ENCODE data around the gene MAPK1IP1L. TPM values are rescaled to one million over a fixed set of nuclear protein-coding genes. Genes with fewer than 3 reads are reported as not detected.
A peak's percentile ranks its signal among the peaks of the same experiment; 100 is the strongest.
"Not testable (repeated sequence)": the region's sequence is repeated elsewhere in the genome, so short reads cannot be mapped to it uniquely, and the experiment has no call there.

MAPK1IP1L gene
- total RNA-seq, 1 experiment from 2014 or later: 69.4 TPM

DNA sequence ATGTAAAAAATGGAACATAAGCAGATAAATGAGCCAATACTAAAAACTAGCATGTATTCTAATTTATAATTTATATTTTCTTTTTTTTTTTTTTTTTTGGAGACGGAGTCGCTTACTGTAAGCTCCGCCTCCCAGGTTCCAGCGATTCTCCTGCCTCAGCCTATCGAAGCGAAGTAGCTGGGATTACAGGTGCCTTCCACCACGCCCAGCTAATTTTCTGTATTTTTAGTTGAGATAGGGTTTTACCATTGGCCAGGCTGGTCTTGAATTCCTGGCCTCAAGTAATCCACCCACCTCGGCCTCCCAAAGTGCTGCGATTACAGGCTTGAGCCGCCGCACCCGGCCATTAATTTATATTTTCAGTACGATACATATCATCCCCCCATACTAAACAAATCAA is 2.7 kb downstream of the MAPK1IP1L start:
- no peak for DNase-seq (ENCODE audit: low read depth)

DNA sequence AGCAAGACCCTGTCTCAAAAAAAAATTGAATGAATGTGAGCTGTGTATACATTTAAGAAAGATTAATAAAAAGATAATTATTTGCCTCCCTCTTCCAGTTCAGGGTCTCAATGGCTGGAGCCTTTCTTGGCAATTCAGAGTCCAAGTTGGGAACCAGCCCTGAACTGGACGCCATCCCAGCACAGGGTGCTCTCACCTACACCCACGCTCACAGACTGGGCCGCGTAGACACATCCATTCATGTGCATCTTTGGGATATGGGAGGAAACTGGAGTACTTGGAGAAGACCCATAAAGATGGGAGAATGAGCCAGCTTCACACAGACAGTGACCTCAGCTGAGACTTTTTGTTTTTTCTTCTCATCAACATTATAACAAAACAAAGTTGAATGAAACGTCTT is 6.5 kb downstream of the MAPK1IP1L start:
- no peak for DNase-seq (ENCODE audit: low read depth)

DNA sequence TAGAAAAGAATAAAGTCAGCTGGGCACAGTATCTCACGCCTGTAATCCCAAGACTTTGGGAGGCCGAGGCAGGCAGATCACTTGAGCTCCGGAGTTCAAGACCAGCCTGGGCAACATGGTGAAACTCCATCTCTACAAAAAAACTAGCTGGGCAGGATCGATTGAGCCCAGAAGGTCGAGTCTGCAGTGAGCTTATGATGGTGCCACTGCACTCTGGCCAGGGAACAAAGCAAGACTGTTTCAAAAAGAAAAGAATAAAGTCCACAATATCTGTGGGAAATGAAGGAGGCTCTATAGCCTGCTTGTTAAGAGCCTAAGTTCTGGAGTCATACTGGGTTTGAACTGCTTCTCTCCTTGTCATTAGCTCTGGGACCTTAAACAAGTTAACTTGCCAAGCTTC is 7.9 kb downstream of the MAPK1IP1L start:
- no peak for DNase-seq (ENCODE audit: low read depth)

DNA sequence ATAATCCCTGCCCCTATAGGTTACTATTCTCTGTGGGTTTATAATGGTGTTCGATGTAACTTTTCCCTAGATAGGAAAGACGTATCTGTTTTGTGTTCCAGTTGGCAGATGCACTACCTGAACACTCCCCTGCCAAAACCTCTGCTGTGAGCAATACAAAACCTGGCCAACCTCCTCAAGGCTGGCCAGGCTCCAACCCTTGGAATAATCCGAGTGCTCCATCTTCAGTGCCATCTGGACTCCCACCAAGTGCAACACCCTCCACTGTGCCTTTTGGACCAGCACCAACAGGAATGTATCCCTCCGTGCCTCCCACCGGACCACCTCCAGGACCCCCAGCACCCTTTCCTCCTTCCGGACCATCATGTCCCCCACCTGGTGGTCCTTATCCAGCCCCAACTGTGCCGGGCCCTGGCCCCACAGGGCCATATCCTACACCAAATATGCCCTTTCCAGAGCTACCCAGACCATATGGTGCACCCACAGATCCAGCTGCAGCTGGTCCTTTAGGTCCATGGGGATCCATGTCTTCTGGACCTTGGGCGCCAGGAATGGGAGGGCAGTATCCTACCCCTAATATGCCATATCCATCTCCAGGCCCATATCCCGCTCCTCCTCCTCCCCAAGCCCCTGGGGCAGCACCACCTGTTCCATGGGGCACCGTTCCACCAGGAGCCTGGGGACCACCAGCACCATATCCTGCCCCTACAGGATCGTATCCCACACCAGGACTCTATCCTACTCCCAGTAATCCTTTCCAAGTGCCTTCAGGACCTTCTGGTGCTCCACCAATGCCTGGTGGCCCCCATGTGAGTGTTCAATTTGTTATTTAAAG is 11.3 kb downstream of the MAPK1IP1L start:
- DNase-seq (ENCODE audit: low read depth): no peak

DNA sequence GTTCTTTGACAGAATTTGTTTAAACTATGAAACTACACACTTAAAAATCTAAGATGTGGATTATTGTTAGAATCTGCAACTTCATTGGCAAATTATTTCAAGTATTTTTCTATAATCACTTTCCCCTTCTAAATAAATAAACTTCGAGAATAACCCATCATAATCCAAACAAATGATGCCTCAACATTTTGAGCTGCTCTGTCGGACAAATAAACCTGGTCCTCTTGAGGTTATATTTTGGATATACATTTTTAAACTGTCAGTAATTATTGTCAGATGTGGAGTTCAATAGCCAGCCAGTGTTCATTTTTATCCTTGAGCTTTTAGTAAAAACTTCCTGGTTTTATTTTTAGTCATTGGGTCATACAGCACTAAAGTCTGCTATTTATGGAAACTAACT is 13.4 kb downstream of the MAPK1IP1L start:
- DNase-seq (ENCODE audit: low read depth): not testable (repeated sequence)

DNA sequence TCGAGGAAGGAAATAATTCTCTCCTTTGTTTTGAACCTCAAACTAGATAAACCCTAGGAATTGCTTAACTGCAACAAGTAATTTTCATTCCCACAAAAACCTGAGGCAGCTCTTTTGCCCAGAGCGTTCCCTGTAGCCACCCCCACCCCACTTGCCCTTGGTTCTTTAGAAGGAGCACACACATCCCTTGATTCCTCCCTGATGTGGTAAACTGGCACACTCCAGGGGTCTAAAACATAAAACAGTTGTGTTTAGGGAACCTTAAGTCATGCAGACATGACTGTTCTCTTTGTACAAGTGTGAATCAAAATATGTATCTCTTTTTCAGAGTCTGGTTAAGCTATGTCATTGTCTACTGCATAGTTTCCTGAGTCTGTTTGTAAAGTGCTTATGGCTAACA is 14.0 kb downstream of the MAPK1IP1L start:
- DNase-seq (ENCODE audit: low read depth): no peak

DNA sequence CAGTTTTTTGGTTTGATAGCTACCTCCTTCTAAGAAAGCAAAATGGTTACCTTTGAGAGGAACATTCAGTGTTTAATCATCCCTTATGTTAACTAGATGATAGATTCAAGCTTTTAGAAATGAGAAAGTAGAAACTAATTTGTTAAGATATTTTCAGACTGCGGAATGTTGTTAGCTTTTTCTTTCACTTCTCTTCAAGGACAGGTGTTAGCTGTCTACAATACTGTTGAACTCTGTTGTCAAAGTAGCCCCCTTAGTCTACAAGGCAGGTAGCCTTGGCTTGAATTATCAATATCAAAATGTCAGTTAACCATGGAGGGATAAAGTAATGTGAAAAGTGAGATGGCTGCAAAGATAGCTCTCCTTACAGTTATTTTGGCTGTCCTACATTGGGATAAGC is 14.8 kb downstream of the MAPK1IP1L start:
- DNase-seq (ENCODE audit: low read depth): no peak

DNA sequence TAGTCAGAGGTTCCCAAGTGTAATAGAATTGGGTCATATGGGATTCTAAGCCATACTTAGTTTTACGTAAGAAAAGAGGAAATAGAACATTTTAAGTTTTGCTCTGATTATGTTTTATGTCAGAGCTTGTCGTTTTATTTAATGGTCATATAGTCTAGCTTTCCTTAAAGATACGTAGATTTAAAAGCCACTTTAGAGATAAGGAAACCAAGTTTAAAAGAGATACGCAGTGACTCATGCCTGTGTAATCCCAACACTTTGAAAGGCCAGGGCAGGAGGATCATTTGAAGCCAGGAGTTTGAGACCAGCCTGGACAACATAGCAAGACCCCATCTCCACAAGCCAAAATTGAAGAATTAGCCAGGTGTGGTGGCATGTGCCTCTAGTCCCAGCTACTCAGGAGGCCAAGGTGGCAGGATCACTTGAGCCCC is 19.5 kb downstream of the MAPK1IP1L start:
- peak; percentile 17 for DNase-seq (ENCODE audit: low read depth)

DNA sequence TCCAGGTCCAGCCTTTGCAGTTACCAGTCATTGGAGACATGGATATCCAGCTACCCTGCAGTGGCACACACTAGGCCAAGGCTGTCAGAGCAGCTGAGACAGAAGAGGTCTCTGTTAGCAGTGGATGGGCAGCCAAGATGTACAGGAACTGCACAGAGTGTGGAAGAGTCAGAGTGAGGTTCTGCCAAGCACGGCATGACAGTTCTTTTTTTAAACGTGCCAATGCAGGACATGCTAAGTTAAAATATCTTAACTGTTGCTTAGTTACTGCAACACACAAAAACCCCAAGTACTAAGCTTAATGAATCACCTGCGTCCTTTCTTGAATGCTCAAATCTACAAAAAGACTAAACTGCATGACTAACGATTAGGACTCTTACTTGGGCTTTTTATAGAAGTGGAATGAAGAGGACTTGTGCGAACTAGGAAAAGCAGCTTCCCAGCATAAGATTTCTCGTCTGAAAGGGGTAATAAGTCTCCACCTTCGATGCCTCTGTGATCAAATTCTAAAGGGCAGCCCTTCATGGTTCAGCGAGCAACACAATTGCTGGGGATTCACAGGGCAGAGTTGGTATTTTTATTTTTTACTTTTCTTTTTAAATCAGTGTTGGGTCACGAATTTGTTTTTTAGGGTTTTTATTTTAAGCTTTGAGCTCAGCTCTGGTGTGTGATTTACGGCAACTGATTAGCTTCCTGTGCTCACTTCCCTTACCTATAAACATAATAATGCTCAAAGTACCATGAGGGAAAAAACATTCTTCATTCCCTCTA is 20.6 kb downstream of the MAPK1IP1L start:
- peak; percentile 60 for DNase-seq (ENCODE audit: low read depth)

DNA sequence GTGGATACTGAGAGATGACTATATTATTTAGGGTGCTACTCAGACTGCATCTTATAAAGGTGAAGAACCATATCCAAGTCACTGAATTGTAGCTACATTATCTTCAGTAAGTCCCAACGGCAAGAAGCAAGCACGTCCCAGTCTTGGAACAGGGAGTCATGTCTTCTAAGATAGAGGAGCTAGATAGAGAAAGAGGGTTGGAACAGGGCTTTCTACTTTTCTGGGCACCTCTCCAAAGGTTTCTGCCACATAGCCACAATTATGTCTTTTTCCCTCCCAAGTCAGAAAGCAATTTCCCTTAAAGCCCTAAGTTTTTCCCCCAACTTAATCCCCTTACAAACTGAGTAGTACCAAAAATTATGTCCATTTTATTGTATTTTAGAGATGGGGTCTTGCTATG is 22.4 kb downstream of the MAPK1IP1L start:
- peak; percentile 54 for DNase-seq (ENCODE audit: low read depth)

DNA sequence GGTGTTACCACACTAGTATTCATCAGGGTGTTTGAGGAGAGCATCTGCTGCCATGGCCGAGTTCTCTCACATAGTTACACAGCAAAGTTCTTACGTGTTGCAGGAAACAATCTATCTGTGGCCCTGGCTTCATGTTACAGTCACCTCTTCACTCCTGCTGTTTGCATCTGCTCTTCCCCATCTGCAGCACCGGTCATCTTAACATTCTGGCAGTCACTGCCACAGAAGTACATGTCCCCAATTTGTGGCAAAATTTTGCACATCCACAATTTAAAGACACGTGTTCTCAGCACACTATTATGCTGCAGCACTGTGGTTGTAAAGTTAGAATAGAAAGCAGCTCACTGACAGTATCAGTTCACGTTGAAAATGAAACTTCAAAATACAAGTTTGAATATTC is 23.2 kb downstream of the MAPK1IP1L start:
- peak; percentile 26 for DNase-seq (ENCODE audit: low read depth)

DNA sequence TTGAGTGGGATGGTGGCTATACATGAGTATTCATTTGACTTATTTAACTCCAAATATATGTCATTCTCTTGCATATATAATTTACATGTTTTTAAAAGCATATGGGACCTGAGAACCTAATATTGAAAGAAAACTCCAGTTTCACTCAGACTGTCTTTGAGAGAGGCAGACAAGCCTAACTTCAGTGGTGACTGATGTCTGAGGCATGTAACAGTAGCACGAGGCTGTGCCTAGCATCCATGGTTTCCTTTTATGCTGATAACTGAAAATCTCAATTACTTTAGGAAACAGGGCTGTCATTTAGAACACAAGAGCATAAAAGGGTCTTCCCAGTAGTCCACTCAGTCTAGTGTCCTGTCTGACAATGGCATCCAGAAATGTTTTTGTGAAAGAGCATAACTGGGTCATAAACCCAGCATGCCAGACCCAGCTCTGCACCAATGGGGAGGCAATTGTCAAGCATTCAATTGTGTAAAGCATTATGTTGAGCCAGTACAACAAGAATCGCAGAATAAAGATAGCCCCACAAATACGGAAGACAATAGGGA is 24.3 kb downstream of the MAPK1IP1L start:
- DNase-seq (ENCODE audit: low read depth): no peak

DNA sequence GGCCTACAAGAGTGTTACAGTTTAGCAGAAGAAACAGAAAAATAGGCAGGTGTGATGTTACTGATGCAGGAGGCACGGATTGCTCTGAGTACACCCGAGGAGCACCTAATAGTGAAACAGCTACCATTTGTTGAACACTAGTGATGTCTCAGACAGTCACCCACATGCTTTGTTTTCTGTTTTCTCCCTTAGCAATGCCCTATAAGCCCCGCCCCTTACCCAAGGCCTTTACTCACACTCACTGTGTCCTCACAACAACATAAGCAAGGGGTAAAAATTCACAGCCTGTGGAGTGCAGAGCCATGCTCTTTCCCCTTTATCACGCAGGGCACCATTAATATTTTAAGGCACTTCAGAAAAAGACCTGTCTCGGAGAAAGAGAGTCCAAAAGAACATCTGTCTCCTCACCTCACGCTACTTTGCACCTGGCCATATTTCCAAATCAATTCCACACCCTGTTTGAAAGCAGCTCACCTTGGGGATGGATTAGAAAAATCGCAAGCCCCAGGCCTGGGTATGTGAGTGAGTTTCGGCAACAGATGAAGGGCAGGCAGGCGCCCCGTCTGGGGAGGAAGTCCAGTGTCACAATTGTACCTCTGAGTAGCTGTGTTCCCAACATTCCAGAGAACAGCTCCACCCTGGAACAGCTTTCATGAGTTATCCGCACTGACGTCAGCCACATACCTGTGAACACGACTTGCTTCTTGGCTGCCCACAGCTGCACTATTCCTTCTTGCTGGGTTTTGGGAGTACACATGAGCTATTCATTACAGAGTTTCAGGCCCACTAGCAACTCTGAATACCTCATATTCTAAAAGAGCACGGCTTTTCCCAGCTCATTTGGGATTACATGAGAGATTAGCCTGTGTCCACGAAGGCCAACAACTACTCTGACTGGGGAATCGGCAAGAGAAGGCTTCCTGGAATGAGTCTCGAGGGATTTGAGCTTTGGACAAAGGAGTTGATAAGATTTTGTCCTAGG is 26.0 kb downstream of the MAPK1IP1L start:
- DNase-seq (ENCODE audit: low read depth): peak; percentile 22

DNA sequence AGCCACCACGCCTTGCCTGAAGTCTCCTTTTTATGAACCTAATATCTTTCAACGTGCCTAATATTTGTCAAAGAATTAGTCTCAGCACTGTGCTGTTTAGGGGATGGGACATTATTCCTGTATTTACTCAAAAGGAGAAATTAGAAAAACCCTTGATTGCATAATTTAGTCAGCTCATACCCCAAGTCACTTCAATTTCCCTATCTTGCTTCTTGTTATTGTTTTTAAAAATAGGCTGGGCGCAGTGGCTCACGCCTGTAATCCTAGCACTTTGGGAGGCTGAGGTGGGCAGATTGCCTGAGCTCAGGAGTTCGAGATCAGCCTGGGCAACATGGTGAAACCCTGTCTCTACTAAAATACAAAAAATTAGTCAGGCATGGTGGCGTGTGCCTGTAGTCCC is 28.5 kb downstream of the MAPK1IP1L start:
- DNase-seq (ENCODE audit: low read depth): not testable (repeated sequence)

DNA sequence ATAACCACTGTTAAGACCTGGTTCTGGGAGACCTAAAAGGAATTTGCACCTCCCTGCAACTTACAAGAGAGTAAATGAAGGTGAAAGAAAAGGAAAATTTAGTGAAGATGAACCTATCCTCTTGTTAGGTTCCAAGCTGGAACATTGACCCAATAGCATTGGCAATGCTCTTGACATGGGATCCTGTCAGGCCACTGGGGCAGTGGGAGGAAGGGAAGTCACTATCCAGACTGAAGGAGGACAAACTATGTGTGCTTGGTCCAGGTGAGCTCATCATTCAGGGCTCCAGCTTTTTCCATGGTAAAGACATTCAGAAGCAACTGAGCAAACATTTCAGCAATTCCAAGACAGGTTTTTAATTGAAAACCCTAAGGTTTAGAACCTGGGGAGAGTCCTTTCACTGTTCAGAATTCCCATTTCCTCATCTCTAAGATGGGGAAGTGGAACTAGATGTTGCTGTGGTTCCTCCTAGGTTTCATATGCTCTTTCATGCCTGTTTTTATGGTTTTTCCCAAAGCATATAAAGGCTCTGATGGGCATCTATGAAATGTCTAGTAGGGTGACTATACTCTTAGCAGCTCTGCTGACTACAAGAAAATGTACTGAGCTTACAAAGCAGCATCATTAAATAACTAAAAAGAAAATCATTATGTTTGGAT is 33.1 kb downstream of the MAPK1IP1L start:
- DNase-seq (ENCODE audit: low read depth): no peak

DNA sequence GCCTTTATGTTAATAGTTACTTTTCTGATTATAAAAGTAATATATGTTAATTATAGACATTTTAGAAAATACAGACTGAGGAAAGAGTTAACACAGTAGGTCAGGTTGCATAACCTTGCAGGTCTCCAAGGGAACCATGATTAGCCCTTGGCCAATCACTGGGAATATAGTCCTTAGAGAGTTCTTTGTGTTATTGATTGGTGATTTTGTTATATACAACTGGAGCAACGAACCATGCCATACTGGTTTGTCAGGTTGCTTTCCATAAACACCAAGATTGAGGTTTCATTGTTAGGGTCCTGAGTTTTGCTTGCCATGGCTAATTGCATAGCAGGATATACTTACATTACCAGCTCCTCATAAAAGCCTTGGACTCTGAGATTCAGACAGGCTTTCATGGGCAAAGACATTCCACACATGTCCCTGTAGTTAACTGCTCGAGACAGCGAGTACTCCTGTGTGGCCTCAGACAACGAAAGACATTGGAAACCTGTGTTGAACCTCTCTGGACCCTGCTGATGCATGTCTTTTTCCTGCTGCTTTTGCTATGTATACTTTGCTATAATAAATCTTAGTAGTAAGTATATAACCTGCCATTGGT is 33.7 kb downstream of the MAPK1IP1L start:
- DNase-seq (ENCODE audit: low read depth): no peak

DNA sequence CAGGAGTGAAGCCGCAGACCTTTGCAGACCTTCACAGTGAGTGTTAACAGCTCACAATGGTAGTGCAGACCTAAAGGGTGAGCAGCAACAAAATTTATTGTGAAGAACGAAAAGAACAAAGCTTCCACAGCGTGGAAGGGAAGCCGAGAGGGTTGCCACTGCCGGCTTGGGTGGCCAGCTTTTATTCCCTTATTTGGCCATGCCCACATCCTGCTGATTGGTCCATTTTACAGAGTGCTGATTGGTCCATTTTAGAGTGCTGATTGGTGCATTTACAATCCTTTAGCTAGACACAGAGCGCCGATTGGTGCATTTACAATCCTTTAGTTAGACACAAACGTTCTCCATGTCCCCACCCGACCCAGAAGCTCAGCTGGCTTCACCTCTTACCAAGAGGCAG is 35.5 kb downstream of the MAPK1IP1L start:
- no peak for DNase-seq (ENCODE audit: low read depth)

DNA sequence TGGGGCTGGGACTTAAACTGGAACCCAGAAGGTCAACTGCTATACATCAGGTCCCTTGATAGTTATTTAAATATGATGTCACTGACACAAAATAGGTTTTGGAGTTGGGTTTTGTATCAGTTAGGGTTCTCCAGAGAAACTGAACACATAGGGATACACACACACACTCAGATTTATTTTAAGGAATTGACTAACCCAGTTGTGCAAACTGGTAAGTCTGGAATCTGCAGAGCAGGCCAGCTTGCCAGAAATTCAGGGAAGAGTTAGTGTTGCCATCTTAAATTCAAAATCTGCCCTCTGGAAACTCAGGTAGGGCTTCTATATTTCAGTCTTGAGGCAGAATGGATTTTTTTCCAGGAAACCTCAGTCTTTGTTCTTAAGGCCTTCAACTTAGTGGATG is 36.9 kb downstream of the MAPK1IP1L start:
- no peak for DNase-seq (ENCODE audit: low read depth)

DNA sequence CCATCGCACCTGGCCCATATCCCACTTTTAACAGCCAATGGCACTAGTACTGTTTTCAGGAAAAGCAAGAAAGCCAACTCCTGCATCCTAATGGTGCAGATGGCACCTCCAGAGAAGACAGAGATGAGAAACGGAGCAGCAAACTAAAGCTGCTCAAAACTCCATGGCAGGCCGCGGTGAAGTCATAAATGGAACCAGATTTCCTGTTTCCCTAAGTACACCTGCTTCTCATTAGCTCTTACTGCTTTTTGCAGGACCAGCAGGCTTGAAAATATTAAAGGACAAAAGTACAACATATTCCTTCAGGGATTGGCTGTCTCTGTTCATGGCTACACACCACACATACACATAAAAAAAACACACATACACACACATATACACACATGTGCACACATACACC is 40.9 kb downstream of the MAPK1IP1L start:
- no peak for DNase-seq (ENCODE audit: low read depth)

DNA sequence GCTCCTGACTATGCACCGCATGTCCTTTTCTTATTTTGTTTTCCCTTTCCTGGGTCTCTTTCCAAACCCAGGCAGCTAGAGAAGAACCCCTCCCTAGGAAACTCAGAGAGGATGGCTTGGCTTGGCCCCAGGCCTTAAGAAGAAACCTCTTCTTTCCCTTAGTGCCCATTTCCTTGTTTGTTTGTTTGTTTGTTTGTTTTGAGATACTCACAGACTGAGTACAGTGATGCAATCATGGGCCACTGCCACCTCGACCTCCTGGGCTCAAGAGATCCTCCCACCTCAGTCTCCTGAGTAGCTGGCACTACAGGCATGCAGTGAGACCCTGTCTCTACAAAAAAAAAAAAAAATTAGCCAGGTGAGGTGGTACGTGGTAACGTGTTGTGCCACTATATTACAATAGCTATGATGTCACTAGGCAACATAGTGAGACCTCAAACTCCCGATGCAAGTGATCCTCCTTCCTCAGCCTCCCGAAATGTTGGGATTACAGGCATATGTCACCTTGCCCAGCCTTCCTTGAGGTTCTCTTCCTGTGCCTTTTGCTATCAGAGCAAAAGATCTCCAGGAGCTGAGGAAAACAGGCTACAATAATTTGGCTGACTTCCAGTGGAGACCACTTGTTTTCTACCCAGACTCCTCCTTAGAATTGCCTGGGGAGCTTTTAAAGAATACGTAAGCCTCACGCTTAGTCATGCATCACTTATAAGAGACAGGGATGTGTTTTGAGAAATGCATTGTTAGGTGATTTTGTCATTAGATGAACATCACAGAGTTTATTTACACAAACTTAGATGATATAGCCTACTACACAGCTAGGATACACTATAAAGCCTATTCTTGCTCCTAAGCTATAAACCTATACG is 43.1 kb downstream of the MAPK1IP1L start:
- DNase-seq (ENCODE audit: low read depth): peak; percentile 43

Data from Daoy (cell line).